Thyroid gland (tissue), 4 donors: Measurements from ENCODE around the gene TBC1D22A.

Experiments used
- CTCF ChIP-seq, 6 experiments: fragments of 200-600 bp in 3 of 6; fragments of 450-650 bp in 3 of 6; sonication (generic) in 3 of 6; IDR thresholded peaks; one replicate each; pipeline ENCODE4 v1.5.1; 2016 to 2019; ENCODE audit warnings: antibody characterized with exemption in 6 of 6, mild to moderate bottlenecking in 2 of 6, inconsistent platforms in 1 of 6, moderate library complexity in 1 of 6
- POLR2A ChIP-seq, 2 donors: fragments of 450-650 bp; IDR thresholded peaks; one replicate each; pipeline ENCODE4 v1.6.1; 2017; ENCODE audit warnings: antibody characterized with exemption in 2 of 2, mild to moderate bottlenecking in 2 of 2, moderate library complexity in 1 of 2

GRCh38 chr22:47148510-47148909 is 386.1 kb downstream of the TBC1D22A start:
- TF ChIP-seq CTCF (IDR thresholded peaks at IDR 0.05) (no peak), POLR2A (IDR thresholded peaks at IDR 0.05) (no peak)
